SH-SY5Y (cell line): Measurements from ENCODE around the gene ARHGAP21.

ENCODE experiments used
- GATA2 ChIP-seq: IDR thresholded peaks from 2 replicates; pipeline ENCODE4 v1.6.1; 2011; ENCODE audit warnings: mild to moderate bottlenecking, low read depth, low read length
- GATA3 ChIP-seq: IDR thresholded peaks from 2 replicates; pipeline ENCODE4 v1.6.1; 2011; ENCODE audit warnings: low read depth, mild to moderate bottlenecking, low read length, moderate library complexity

DNA sequence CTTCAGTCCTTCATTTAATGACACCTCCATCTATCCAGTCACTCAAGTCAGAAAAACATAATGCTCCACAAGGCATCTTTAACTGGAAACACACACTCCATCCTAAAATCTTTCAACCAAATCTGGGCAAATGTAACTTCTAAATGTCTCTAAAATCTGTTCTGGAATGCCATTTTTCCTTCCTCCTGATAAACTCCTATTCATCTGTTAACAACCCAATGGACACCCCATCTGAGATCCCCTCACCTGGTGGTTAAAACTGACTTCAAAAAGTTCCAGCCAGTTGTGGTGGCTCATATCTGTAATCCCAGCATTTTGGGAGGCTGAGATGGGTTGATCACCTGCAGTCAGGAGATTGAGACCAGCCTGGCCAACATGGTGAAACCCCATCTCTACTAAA, 78.7 kb downstream of the ARHGAP21 start:
- TF ChIP-seq GATA3: no peak
- no peak for TF ChIP-seq GATA2
